Neural progenitor cell (in vitro differentiated cells): ENCODE data around the gene MAP4K1.

ENCODE experiments used
- CTCF ChIP-seq: fragments of 200-600 bp; sonication (generic); IDR thresholded peaks from 2 replicates; pipeline ENCODE4 v1.5.1; 2017; ENCODE audit warnings: antibody characterized with exemption, mild to moderate bottlenecking
- EZH2 ChIP-seq: fragments of 200-600 bp; sonication (generic); IDR thresholded peaks from 2 replicates; pipeline ENCODE4 v1.6.1; 2017; ENCODE audit warnings: antibody characterized with exemption, mild to moderate bottlenecking, moderate library complexity
- EZH2phosphoT487 ChIP-seq: fragments of 200-600 bp; sonication (generic); IDR thresholded peaks from 2 replicates; pipeline ENCODE4 v1.6.1; 2017; ENCODE audit warnings: antibody characterized with exemption

- no peak for TF ChIP-seq CTCF
- no peak for TF ChIP-seq EZH2
- no peak for TF ChIP-seq EZH2phosphoT487
Measured at GRCh38 chr19:38551450-38551813, 66.3 kb downstream of the MAP4K1 start.
